Right lobe of liver (tissue), 4 donors: ENCODE data around the gene SYNM.
"Not testable (repeated sequence)": the region's sequence is repeated elsewhere in the genome, so short reads cannot be mapped to it uniquely, and the experiment has no call there.

Experiments
- POLR2A ChIP-seq: fragments of 450-650 bp; IDR thresholded peaks from one replicate; pipeline ENCODE4 v1.6.1; 2017; ENCODE audit warnings: antibody characterized with exemption, mild to moderate bottlenecking
- TF ChIP-seq, protein P1 (sequence below), 4 donors: fragments of 200-600 bp in 3 of 4; fragments of 450-650 bp in 1 of 4; IDR thresholded peaks; one replicate each; pipeline versions ENCODE4 v1.5.1 to v1.8.0; 2016 to 2022; ENCODE audit warnings: antibody characterized with exemption in 4 of 4, mild to moderate bottlenecking in 2 of 4
- donor health status: DM: no; HTN: no; CAD: no.
- donor health status: DM: no; HTN: no; CAD: no.
- donor health status: DM: no; HTN: yes; CAD: no.

DNA sequence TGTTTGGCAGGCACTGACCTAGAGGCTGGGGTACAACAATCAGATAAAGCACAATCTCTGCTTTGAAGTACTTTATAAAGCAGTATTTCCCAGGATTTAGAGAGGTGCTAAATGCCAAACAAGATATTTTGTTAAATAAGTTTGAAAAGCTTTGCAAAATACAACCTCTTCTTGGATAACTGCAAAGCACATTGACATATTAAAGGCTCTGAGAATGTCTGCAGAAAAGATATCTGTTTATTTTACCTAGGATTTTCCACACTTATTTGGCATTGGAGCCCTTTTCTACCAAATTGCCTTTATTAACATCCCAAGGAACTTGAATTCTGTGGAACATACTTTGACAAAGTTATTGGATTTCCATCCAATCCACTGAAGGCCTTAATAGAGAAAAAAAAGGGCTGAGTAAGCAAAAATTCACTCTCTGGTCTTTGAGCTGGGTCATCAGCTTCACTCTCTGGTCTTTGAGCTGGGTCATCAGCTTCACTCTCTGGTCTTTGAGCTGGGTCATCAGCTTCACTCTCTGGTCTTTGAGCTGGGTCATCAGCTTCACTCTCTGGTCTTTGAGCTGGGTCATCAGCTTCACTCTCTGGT, 29.7 kb upstream of the SYNM start:
- TF ChIP-seq, protein P1, sequence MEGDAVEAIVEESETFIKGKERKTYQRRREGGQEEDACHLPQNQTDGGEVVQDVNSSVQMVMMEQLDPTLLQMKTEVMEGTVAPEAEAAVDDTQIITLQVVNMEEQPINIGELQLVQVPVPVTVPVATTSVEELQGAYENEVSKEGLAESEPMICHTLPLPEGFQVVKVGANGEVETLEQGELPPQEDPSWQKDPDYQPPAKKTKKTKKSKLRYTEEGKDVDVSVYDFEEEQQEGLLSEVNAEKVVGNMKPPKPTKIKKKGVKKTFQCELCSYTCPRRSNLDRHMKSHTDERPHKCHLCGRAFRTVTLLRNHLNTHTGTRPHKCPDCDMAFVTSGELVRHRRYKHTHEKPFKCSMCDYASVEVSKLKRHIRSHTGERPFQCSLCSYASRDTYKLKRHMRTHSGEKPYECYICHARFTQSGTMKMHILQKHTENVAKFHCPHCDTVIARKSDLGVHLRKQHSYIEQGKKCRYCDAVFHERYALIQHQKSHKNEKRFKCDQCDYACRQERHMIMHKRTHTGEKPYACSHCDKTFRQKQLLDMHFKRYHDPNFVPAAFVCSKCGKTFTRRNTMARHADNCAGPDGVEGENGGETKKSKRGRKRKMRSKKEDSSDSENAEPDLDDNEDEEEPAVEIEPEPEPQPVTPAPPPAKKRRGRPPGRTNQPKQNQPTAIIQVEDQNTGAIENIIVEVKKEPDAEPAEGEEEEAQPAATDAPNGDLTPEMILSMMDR (IDR thresholded peaks at IDR 0.05), result not testable (repeated sequence)
- not testable (repeated sequence) for TF ChIP-seq POLR2A
